IMR-90 (cell line): ENCODE data around the gene CEMIP2.

Source experiments
- BHLHE40 ChIP-seq: fragments of 150-350 bp; IDR thresholded peaks from 2 replicates; pipeline ENCODE4 v1.6.1; 2016; ENCODE audit warnings: mild to moderate bottlenecking, low read depth, low read length
- CEBPB ChIP-seq: IDR thresholded peaks from 2 replicates; pipeline ENCODE4 v1.6.1; 2012; ENCODE audit warnings: low read depth, low read length, improper control_type of control experiment
- CTCF ChIP-seq: conservative IDR thresholded peaks from 2 replicates; pipeline ENCODE4 v1.5.1; 2012; ENCODE audit warnings: mild to moderate bottlenecking, low read depth, low read length, improper control_type of control experiment
- MXI1 ChIP-seq: IDR thresholded peaks from 2 replicates; pipeline ENCODE4 v1.6.1; 2012; ENCODE audit warnings: low read depth, mild to moderate bottlenecking, low read length, moderate library complexity, borderline replicate concordance
- POLR2A ChIP-seq: IDR thresholded peaks from 2 replicates; pipeline ENCODE4 v1.6.1; 2012; ENCODE audit warnings: mild to moderate bottlenecking, low read depth, low read length
- RCOR1 ChIP-seq: IDR thresholded peaks from 2 replicates; pipeline ENCODE4 v1.6.1; 2012; ENCODE audit warnings: mild to moderate bottlenecking, low read length, improper control_type of control experiment; ENCODE audit not compliant: insufficient replicate concordance
- SMC3 ChIP-seq: fragments of 150-350 bp; IDR thresholded peaks from 2 replicates; pipeline ENCODE4 v1.6.1; 2016; ENCODE audit warnings: low read depth, mild to moderate bottlenecking, antibody characterized with exemption, low read length, moderate library complexity
- USF2 ChIP-seq: fragments of 150-350 bp; IDR thresholded peaks from 2 replicates; pipeline ENCODE4 v1.6.1; 2017; ENCODE audit warnings: mild to moderate bottlenecking, antibody characterized with exemption, low read length, low read depth

GRCh38 chr9:71668717-71669116, 99.6 kb downstream of the CEMIP2 start:
- no peak for TF ChIP-seq CTCF
- no peak for TF ChIP-seq USF2
- no peak for TF ChIP-seq POLR2A
- no peak for TF ChIP-seq BHLHE40
- TF ChIP-seq CEBPB: no peak
- TF ChIP-seq RCOR1: no peak
- TF ChIP-seq MXI1: no peak
- no peak for TF ChIP-seq SMC3
